GM19452 (cell line): ENCODE data around the gene OR2T3.
"Not testable (repeated sequence)": the region's sequence is repeated elsewhere in the genome, so short reads cannot be mapped to it uniquely, and the experiment has no call there.

ENCODE experiments used
- ATAC-seq: cut with Tn5 transposase; IDR thresholded peaks from one replicate; pipeline ENCODE4 v1.9.1; 2021; ENCODE audit not compliant: unreplicated experiment

Gene OR2T3

GRCh38 chr1:248473051-248473450, at the start of gene OR2T3:
OR2T3 (plus strand) TSS chr1:248473351; CDS start chr1:248473351, 0 bp downstream.
- not testable (repeated sequence) for ATAC-seq

GRCh38 chr1:248427526-248428191, 45.5 kb upstream of the OR2T3 start:
- ATAC-seq = peak; percentile 77

GRCh38 chr1:248428192-248428533, 45.0 kb upstream of the OR2T3 start:
- ATAC-seq = peak; percentile 93

- ATAC-seq = not testable (repeated sequence)
Measured at GRCh38 chr1:248431683-248432082, 41.5 kb upstream of the OR2T3 start.

- ATAC-seq = not testable (repeated sequence)
Measured at GRCh38 chr1:248432201-248432600, 41.0 kb upstream of the OR2T3 start.

GRCh38 chr1:248433811-248434415, 39.2 kb upstream of the OR2T3 start:
- not testable (repeated sequence) for ATAC-seq

GRCh38 chr1:248434913-248435312, 38.2 kb upstream of the OR2T3 start:
- not testable (repeated sequence) for ATAC-seq

GRCh38 chr1:248436303-248436702, 36.8 kb upstream of the OR2T3 start:
- ATAC-seq = not testable (repeated sequence)

- ATAC-seq = not testable (repeated sequence)
Measured at GRCh38 chr1:248438668-248439067, 34.5 kb upstream of the OR2T3 start.

- not testable (repeated sequence) for ATAC-seq
Measured at GRCh38 chr1:248439283-248439682, 33.9 kb upstream of the OR2T3 start.

GRCh38 chr1:248442500-248443277, 30.5 kb upstream of the OR2T3 start:
- ATAC-seq = not testable (repeated sequence)

GRCh38 chr1:248444603-248445002, 28.5 kb upstream of the OR2T3 start:
- ATAC-seq = not testable (repeated sequence)

- ATAC-seq = not testable (repeated sequence)
Measured at GRCh38 chr1:248445399-248445798, 27.8 kb upstream of the OR2T3 start, which contains the start of gene OR2T2. OR2T2 (plus strand) TSS chr1:248445637; CDS start chr1:248452798, 7,161 bp downstream.

- peak; percentile 51 for ATAC-seq
Measured at GRCh38 chr1:248448409-248449074, 24.6 kb upstream of the OR2T3 start.

GRCh38 chr1:248449821-248450465, 23.2 kb upstream of the OR2T3 start:
- ATAC-seq = not testable (repeated sequence)

GRCh38 chr1:248450466-248451145, 22.5 kb upstream of the OR2T3 start:
- ATAC-seq = peak; percentile 45

GRCh38 chr1:248453619-248454018, 19.5 kb upstream of the OR2T3 start:
- not testable (repeated sequence) for ATAC-seq

GRCh38 chr1:248455045-248455444, 18.1 kb upstream of the OR2T3 start:
- not testable (repeated sequence) for ATAC-seq

- ATAC-seq = not testable (repeated sequence)
Measured at GRCh38 chr1:248456635-248457034, 16.5 kb upstream of the OR2T3 start.

- ATAC-seq = not testable (repeated sequence)
Measured at GRCh38 chr1:248459117-248459516, 14.0 kb upstream of the OR2T3 start.
